Endothelial cell of umbilical vein (primary cell): ENCODE measurements around the gene POMP. TPM values are rescaled to one million over a fixed set of nuclear protein-coding genes. Genes with fewer than 3 reads are reported as not detected.

Experiments used
- BruUV-seq: library from RNA; stranded (reverse); fragments of 400-500 nt; replicated peaks from 2 replicates; lab custom pipeline; 2021; lab: Mats Ljungman, UMichigan
- CTCF ChIA-PET: fragments of 300-600, 350-600 bp; sonication (Branson Sonifier 250); formaldehyde crosslinking; loops from one replicate; lab custom pipeline; 2021; ENCODE audit warnings: antibody characterized with exemption, inconsistent platforms; lab: Charles Lee
- POLR2A ChIA-PET: fragments of 300-600, 350-600 bp; sonication (Branson Sonifier 250); formaldehyde crosslinking; loops from one replicate; lab custom pipeline; 2021; ENCODE audit warnings: antibody characterized with exemption, inconsistent platforms; lab: Charles Lee
- DNase-seq: peaks from one replicate; pipeline ENCODE4 v3.0.0-alpha.2; 2011; ENCODE audit warnings: low read depth, low spot score
- FAIRE-seq: peaks from 2 replicates; lab custom pipeline; 2011; peaks lifted over from hg19 to GRCh38; lab: Jason Lieb, UNC
- H2AFZ ChIP-seq: 2 replicates; pipeline ENCODE4 v1.6.0; 2012; ENCODE audit warnings: low read depth, low read length, control low read depth, inconsistent platforms
- H3K27ac ChIP-seq: 2 replicates; pipeline ENCODE4 v1.5.1; 2011; ENCODE audit warnings: low read depth, mild to moderate bottlenecking, control low read depth, low read length, moderate library complexity; ENCODE audit not compliant: insufficient read depth
- H3K27me3 ChIP-seq, 2 experiments: 2 replicates each; pipeline versions ENCODE4 v1.6.0 to v1.6.1; 2011; ENCODE audit warnings: low read length in 2 of 2, mixed read lengths in 1 of 2; ENCODE audit not compliant: control insufficient read depth in 2 of 2, insufficient read depth in 2 of 2
- H3K36me3 ChIP-seq, 2 experiments: 2 replicates in 1 of 2; 3 replicates in 1 of 2; pipeline ENCODE4 v1.5.1; 2011; ENCODE audit warnings: low read length in 2 of 2, mild to moderate bottlenecking in 1 of 2, moderate library complexity in 1 of 2; ENCODE audit not compliant: control insufficient read depth in 2 of 2, insufficient read depth in 2 of 2; ENCODE audit errors: extremely low read depth in 1 of 2
- H3K4me1 ChIP-seq: 3 replicates; pipeline ENCODE4 v1.5.1; 2011; ENCODE audit warnings: mild to moderate bottlenecking, low read length; ENCODE audit not compliant: control insufficient read depth, insufficient read depth; ENCODE audit errors: extremely low read depth
- H3K4me2 ChIP-seq: 2 replicates; pipeline ENCODE4 v1.6.1; 2011; ENCODE audit warnings: low read length, control low read depth, mixed read lengths; ENCODE audit not compliant: insufficient read depth
- H3K4me3 ChIP-seq, 3 experiments: fragments of 200-600 bp in 1 of 3; sonication (generic), shearing (Covaris generic) in 1 of 3; replicated peaks in 1 of 3; 2 replicates each; pipeline ENCODE4 v1.5.1; 2011 to 2016; ENCODE audit warnings: control low read depth in 3 of 3, low read length in 3 of 3, mild to moderate bottlenecking in 2 of 3, inconsistent platforms in 1 of 3, low read depth in 1 of 3, moderate library complexity in 1 of 3; ENCODE audit not compliant: insufficient read depth in 1 of 3
- H3K79me2 ChIP-seq: 2 replicates; pipeline ENCODE4 v1.6.0; 2012; ENCODE audit warnings: low read length, inconsistent platforms; ENCODE audit not compliant: control insufficient read depth, insufficient read depth
- H3K9ac ChIP-seq: replicated peaks from 2 replicates; pipeline ENCODE3; 2011; ENCODE audit warnings: low read length, control low read depth; ENCODE audit not compliant: insufficient read depth; ENCODE audit errors: extremely low read depth
- H3K9me1 ChIP-seq: replicated peaks from 3 replicates; pipeline ENCODE4 v1.6.0; 2011; ENCODE audit warnings: mild to moderate bottlenecking, low read length; ENCODE audit not compliant: control insufficient read depth, insufficient read depth; ENCODE audit errors: extremely low read depth
- H3K9me3 ChIP-seq: replicated peaks from 2 replicates; pipeline ENCODE4 v1.5.1; 2012; ENCODE audit warnings: low read length, inconsistent platforms; ENCODE audit not compliant: control insufficient read depth, insufficient read depth
- H4K20me1 ChIP-seq: replicated peaks from 2 replicates; pipeline ENCODE3; 2011; ENCODE audit warnings: mild to moderate bottlenecking, low read length; ENCODE audit not compliant: control insufficient read depth, insufficient read depth; ENCODE audit errors: extremely low read depth
- EZH2 ChIP-seq: IDR thresholded peaks from 2 replicates; pipeline ENCODE4 v1.6.1; 2012; ENCODE audit warnings: borderline replicate concordance, low read depth, mild to moderate bottlenecking, moderate library complexity, low read length, inconsistent platforms; ENCODE audit not compliant: severe bottlenecking
- FOS ChIP-seq: IDR thresholded peaks from 2 replicates; pipeline ENCODE4 v1.6.1; 2011; ENCODE audit warnings: mild to moderate bottlenecking, low read length, moderate library complexity, borderline replicate concordance; ENCODE audit not compliant: insufficient read depth
- GATA2 ChIP-seq: IDR thresholded peaks from 2 replicates; pipeline ENCODE4 v1.7.0; 2011; ENCODE audit warnings: low read depth, mild to moderate bottlenecking, moderate library complexity, mixed read lengths, low read length; ENCODE audit not compliant: insufficient read length, insufficient read depth
- JUN ChIP-seq: IDR thresholded peaks from 2 replicates; pipeline ENCODE4 v1.6.1; 2011; ENCODE audit warnings: borderline replicate concordance, low read depth; ENCODE audit not compliant: insufficient read length, insufficient read depth
- MYC ChIP-seq: IDR thresholded peaks from one replicate; pipeline ENCODE4 v1.6.1; 2011; ENCODE audit warnings: mild to moderate bottlenecking, low read depth, low read length
- POLR2A ChIP-seq: IDR thresholded peaks from 2 replicates; pipeline ENCODE4 v1.6.1; 2012; ENCODE audit warnings: low read depth, mild to moderate bottlenecking, control low read depth, low read length
- POLR2AphosphoS5 ChIP-seq: IDR thresholded peaks from 2 replicates; pipeline ENCODE4 v1.6.1; 2012; ENCODE audit warnings: low read depth, mild to moderate bottlenecking, control low read depth, low read length, moderate library complexity; ENCODE audit not compliant: insufficient read depth
- dilution Hi-C: fragments of 300-500 bp; cut with MboI; formaldehyde crosslinking; loops from one replicate; pipeline ENCODE4 v1.15.0; 2019; ENCODE audit warnings: low sequenced_read_pairs; ENCODE audit not compliant: extremely low pct_ligation_motif_present
- intact Hi-C: fragments of 100-400 bp; cut with micrococcal nuclease; formaldehyde crosslinking; loops from one replicate; pipeline ENCODE4 v1.10.0; 2022
- polyA plus RNA-seq, 4 experiments: library from polyadenylated mRNA; depleted of rRNA in 3 of 4; stranded (reverse) in 3 of 4; unstranded in 1 of 4; fragments of >200 nt; gene quantifications; 2 replicates each; pipeline versions ENCODE4 v1.2.1 to v1.2.3, GENCODE V29; 2011 to 2012; ENCODE audit warnings: missing spikeins in 1 of 4
- total RNA-seq: library from RNA; stranded (reverse); gene quantifications from 2 replicates; pipeline ENCODE4 v1.2.3, GENCODE V29; 2021
- TF ChIP-seq, protein P1 (sequence below): IDR thresholded peaks from 2 replicates; pipeline ENCODE4 v1.6.1; 2011; ENCODE audit not compliant: insufficient read depth, insufficient read length
- TF ChIP-seq, protein P2 (sequence below), 2 donors: IDR thresholded peaks; 1 replicate in 1 of 2; 2 replicates in 1 of 2; pipeline ENCODE4 v1.5.1; 2011; ENCODE audit warnings: low read length in 2 of 2, mild to moderate bottlenecking in 2 of 2, moderate library complexity in 2 of 2, control low read depth in 1 of 2, inconsistent platforms in 1 of 2, low read depth in 1 of 2; ENCODE audit not compliant: insufficient read depth in 1 of 2; ENCODE audit errors: extremely low read depth in 1 of 2

Gene POMP
- total and polyA plus RNA-seq, 2 donors (not counting 3 experiments of a cell fraction or from before 2014, with no cell fraction given): 27.0 to 88.9 TPM

GRCh38 chr13:28637714-28638355 lies 21.1 kb upstream of the POMP start:
- intact Hi-C loops: loop anchor here (2.0 to 5.0 kb wide), 3 partner anchors 171 to 501 kb away; partner anchors contain the start of gene PAN3
- CTCF ChIA-PET: interaction anchor here (0.5 to 2.7 kb wide), 14 partner anchors 18 to 808 kb away, joined by 3 to 28 read pairs (median 4); no protein-coding TSS in a partner anchor
- DNase-seq (peak; percentile 41), FAIRE-seq (no peak)
- H3K4me3 ChIP-seq: no peak overlapping the region
- no peak overlapping the region for H3K9ac ChIP-seq
- POLR2A ChIA-PET: no interaction called here
- no peaks in the 10 kb centered on the region for H4K20me1 ChIP-seq
- BruUV-seq: no TSS peak
- no peak overlapping the region for H3K4me2 ChIP-seq
- no peaks in the 10 kb centered on the region for H3K9me1 ChIP-seq
- dilution Hi-C loops: no loop called here
- no peaks in the 10 kb centered on the region for H3K79me2 ChIP-seq
- no peak overlapping the region for H2AFZ ChIP-seq
- no peaks in the 10 kb centered on the region for H3K36me3 ChIP-seq
- H3K27ac ChIP-seq: no peak overlapping the region
- peaks cover 18% of the 10 kb centered on the region for H3K4me1 ChIP-seq
- no peaks in the 10 kb centered on the region for H3K9me3 ChIP-seq
- no peaks in the 10 kb centered on the region for H3K27me3 ChIP-seq
- TF ChIP-seq FOS: no peak
- TF ChIP-seq, protein P1, sequence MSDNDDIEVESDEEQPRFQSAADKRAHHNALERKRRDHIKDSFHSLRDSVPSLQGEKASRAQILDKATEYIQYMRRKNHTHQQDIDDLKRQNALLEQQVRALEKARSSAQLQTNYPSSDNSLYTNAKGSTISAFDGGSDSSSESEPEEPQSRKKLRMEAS: no peak
- TF ChIP-seq POLR2A: no peak
- TF ChIP-seq, protein P2, sequence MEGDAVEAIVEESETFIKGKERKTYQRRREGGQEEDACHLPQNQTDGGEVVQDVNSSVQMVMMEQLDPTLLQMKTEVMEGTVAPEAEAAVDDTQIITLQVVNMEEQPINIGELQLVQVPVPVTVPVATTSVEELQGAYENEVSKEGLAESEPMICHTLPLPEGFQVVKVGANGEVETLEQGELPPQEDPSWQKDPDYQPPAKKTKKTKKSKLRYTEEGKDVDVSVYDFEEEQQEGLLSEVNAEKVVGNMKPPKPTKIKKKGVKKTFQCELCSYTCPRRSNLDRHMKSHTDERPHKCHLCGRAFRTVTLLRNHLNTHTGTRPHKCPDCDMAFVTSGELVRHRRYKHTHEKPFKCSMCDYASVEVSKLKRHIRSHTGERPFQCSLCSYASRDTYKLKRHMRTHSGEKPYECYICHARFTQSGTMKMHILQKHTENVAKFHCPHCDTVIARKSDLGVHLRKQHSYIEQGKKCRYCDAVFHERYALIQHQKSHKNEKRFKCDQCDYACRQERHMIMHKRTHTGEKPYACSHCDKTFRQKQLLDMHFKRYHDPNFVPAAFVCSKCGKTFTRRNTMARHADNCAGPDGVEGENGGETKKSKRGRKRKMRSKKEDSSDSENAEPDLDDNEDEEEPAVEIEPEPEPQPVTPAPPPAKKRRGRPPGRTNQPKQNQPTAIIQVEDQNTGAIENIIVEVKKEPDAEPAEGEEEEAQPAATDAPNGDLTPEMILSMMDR (IDR thresholded peaks at IDR 0.05; ENCODE audit: extremely low read depth in 1 of 2, insufficient read depth in 1 of 2, low read depth in 1 of 2, low read length in 2 of 2): no peak
- no peak for TF ChIP-seq JUN
- no peak for TF ChIP-seq POLR2AphosphoS5
- no peak for TF ChIP-seq GATA2
- no peak for TF ChIP-seq MYC
- TF ChIP-seq EZH2: no peak
